ENCODE measurements around the gene KIF1A.

DNA sequence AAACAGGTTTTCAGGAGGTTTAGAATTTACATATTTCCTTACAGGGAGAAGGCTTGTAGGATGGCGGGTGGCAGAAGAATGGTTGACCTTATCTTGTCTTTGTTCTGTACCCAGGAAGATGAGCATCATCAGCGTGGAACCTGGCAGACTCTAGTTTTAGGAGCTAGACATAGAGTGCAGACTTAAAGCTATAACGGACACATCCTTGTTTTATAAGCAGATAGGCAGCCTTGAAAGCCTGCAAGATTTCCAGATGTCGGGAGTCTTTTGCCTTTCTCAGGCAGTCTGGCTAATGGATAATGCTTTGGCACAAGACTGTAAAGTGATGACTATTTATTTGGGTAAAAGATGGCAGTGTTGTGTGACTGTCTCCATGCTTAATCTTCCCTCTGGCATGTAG lies 149.1 kb downstream of the KIF1A start:
- no peak for TF ChIP-seq CTCF (IDR thresholded peaks at IDR 0.05; ENCODE audit: poor library complexity, severe bottlenecking)
- no peak for TF ChIP-seq EZH2 (IDR thresholded peaks at IDR 0.05; ENCODE audit: borderline replicate concordance, insufficient read depth, low read length, poor library complexity, severe bottlenecking)
- TF ChIP-seq POLR2AphosphoS5 (IDR thresholded peaks at IDR 0.05), result no peak
- TF ChIP-seq RAD21 (conservative IDR thresholded peaks at IDR 0.05), result no peak
